ENCODE measurements around the gene PLEKHG3.

GRCh38 chr14:64732066-64732465 is 27.8 kb downstream of the PLEKHG3 start:
- no peak for TF ChIP-seq POLR2AphosphoS5 (IDR thresholded peaks at IDR 0.05)
- no peak for TF ChIP-seq CTCF (IDR thresholded peaks at IDR 0.05)
